LNCaP clone FGC (cell line): ENCODE results near the gene PPIF.

ENCODE experiments used
- DNase-seq: peaks from one replicate; pipeline ENCODE4 v3.0.0-alpha.2; 2011; ENCODE audit warnings: low read depth
- H3K4me3 ChIP-seq: 2 replicates; pipeline ENCODE4 v1.5.1; 2011; ENCODE audit warnings: mild to moderate bottlenecking, low read depth, low read length, control low read depth
- CTCF ChIP-seq: IDR thresholded peaks from 2 replicates; pipeline ENCODE4 v1.5.1; 2012; ENCODE audit warnings: mild to moderate bottlenecking; ENCODE audit not compliant: control insufficient read depth, insufficient read depth; ENCODE audit errors: extremely low read depth

The PPIF gene

DNA sequence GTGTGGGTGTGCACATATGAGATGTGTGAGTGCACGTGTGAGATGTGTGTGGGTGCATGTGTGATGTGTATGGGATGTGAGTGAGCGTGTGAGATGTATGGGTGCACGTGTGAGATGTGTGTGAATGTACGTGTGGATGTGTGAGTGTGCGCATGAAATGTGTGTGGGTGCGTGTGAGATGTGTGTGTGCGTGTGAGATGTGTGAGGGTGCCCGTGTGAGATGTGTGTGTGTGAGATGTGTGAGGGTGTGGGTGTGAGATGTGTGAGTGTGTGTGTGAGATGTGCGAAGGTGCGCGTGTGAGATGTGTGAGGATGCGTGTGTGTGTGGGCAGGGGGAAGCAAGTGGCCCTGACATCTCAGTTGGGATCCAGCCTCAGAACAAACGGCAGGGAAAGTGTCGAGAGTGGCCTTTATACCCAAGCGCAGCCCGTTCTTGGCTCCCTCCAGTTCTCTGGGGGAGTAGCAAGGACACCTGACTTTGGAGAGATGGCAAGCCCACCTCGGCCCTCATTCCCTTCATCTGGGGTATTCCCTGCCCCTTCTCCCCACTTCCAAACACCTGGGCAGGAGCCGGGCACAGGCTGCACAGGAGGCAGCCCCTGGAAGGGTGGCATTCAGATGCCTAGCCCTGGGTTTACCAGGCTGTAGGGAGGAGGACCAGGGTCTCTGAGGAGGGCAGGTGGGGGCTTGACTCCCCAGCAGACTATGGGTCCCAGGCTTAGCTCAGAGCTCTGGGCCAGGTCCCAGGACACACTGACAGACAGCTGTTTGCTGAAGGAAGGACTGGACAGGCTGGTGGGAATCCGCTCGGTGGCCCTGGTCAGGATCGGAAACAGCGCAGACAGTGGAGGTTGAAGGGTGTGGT is 31.6 kb downstream of the PPIF start:
- DNase-seq = no peak
- TF ChIP-seq CTCF = no peak

DNA sequence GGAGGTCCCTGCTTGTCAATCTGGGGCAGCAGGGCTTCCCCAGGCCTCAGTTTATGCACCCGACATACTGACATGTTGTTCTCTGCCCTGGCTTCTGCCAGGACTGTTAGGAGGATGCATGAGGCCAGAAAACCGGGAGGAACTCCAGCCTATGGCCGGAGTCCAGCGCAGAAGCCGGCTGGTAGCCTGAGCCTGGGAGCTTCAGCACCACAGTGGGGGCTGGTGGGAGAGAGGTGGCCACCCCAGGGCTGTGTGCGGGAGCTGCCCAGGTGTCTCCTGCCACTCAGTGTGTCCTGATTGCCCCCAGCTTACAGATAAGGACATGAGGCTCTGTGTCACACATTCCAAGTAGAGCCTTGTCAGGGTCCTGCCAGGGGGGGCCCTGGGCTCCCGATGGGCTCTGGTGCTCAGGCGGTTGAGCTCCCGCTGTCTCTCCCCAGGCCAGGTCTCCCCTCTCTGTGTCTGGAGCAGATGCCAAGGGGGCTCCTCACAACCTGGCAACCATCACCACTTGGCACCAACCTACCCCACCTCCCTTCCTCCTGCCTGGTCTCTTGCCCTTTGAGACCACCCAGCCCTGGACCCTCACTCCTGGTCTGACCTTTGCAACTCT is 32.3 kb downstream of the PPIF start:
- peak overlapping the region; percentile 5; the same call in 1 of the 2 replicates for H3K4me3 ChIP-seq
- DNase-seq = no peak
- no peak for TF ChIP-seq CTCF

More for the DNA sequence above, 31.6 kb downstream of the PPIF start:
- H3K4me3 ChIP-seq = no peak overlapping the region

- peak overlapping the region; percentile 5; the same call in 1 of the 2 replicates for H3K4me3 ChIP-seq
- TF ChIP-seq CTCF = no peak
- peak; percentile 78 for DNase-seq
These were observed 33.1 kb downstream of the PPIF start for GRCh38 chr10:79380125-79380945.

DNA sequence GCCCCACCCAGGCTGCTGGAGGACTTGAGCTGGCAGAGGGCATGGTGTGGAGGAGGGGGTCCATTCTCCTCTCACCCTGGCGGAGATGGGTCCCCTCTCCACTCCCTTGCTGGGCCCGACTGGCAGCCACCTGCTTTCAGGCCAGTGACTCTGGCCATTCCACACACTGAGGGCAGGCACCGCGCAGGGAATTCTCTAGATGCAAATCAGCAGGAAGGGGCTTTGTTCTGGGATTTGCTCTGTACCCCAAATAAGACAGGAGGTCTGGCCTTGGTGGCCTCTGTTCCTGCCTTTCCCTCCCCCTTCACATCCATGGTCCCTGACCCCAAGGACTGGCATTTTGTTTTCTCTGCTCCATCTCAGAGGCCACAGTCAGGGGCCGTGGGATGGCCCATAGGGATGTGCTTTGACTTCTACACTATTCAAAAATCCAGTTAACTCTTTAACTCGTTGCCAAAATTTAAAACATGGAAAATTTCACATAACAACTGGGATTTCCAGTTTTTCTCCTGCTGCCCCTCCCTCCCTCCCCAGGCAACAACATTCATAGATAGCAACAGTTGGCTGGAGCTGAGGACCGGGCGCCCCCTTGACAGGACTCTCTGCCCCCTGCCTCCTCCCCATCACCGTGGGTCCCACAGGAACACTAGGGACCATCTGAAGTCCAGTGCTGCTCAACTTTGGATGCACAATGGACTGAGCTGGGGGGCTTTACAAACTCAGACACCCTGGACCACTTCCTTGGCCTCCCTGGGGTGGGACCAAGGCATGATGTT is 33.9 kb downstream of the PPIF start:
- no peak for TF ChIP-seq CTCF
- H3K4me3 ChIP-seq = no peak overlapping the region
- no peak for DNase-seq

GRCh38 chr10:79381804-79382221 is 34.5 kb downstream of the PPIF start:
- DNase-seq = no peak
- TF ChIP-seq CTCF = no peak
- H3K4me3 ChIP-seq = no peak overlapping the region

DNA sequence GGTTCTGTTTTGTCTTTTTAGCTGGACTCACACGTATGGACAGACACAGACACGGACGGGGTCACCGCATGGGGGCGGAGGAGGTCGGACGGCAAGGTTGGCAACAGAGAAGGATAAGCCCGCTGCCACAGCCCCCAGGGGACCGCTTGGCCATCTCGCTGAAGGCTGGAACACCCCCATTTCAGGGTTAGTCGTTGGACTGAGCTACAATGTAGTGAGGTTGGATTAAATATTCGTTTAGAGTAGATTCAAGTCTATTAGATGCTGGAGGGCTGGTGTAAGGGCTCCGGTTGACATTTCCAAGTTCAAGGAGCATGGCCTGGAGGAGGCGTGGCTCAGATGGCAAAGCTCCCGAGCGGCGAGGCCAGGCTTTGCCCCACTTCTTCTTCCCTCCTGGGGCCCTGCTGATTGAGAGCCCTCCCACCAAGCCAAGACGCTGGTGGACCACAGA is 35.2 kb downstream of the PPIF start:
- no peak overlapping the region for H3K4me3 ChIP-seq
- no peak for DNase-seq
- TF ChIP-seq CTCF = no peak
